Skin of body (tissue), 2 donors: ENCODE measurements around the gene NEK11. TPM values are rescaled to one million over a fixed set of nuclear protein-coding genes. Genes with fewer than 3 reads are reported as not detected.
"Not testable (repeated sequence)": the region's sequence is repeated elsewhere in the genome, so short reads cannot be mapped to it uniquely, and the experiment has no call there.

Source experiments
- DNase-seq: peaks from one replicate; lab custom pipeline; 2025; lab: John Stamatoyannopoulos, UW
- total RNA-seq: library from RNA; depleted of rRNA; stranded (reverse); fragments of >200 nt; gene quantifications from one replicate; pipeline ENCODE4 v1.2.3, GENCODE V29; 2014

Gene NEK11
- total RNA-seq, 1 donor from 2014 or later, result 14.9 TPM

- not testable (repeated sequence) for DNase-seq
These were observed 15.8 kb downstream of the NEK11 start for GRCh38 chr3:131042271-131042985.

- DNase-seq, result no peak
These were observed 20.9 kb downstream of the NEK11 start for GRCh38 chr3:131047582-131047981.

- DNase-seq, result no peak
These were observed 21.4 kb downstream of the NEK11 start for GRCh38 chr3:131048030-131048429.

- DNase-seq, result no peak
These were observed 23.3 kb downstream of the NEK11 start for GRCh38 chr3:131050001-131050400.

- no peak for DNase-seq
These were observed 26.6 kb downstream of the NEK11 start for GRCh38 chr3:131053043-131053859.

GRCh38 chr3:131067983-131068382 is 41.3 kb downstream of the NEK11 start:
- no peak for DNase-seq

GRCh38 chr3:131072099-131072559 is 45.5 kb downstream of the NEK11 start:
- DNase-seq, result no peak

GRCh38 chr3:131072845-131073244 is 46.2 kb downstream of the NEK11 start:
- DNase-seq, result peak; percentile 42

- DNase-seq, result no peak
These were observed 49.1 kb downstream of the NEK11 start for GRCh38 chr3:131075632-131076328.

- no peak for DNase-seq
These were observed 51.2 kb downstream of the NEK11 start for GRCh38 chr3:131077904-131078303.

- DNase-seq, result no peak
These were observed 52.4 kb downstream of the NEK11 start for GRCh38 chr3:131079086-131079485.

GRCh38 chr3:131081224-131081623 is 54.5 kb downstream of the NEK11 start:
- DNase-seq, result no peak

- no peak for DNase-seq
These were observed 55.6 kb downstream of the NEK11 start for GRCh38 chr3:131082246-131082645.

GRCh38 chr3:131082871-131083863 is 56.5 kb downstream of the NEK11 start:
- peak; percentile 16 for DNase-seq

- DNase-seq, result no peak
These were observed 65.1 kb downstream of the NEK11 start for GRCh38 chr3:131091768-131092167.

GRCh38 chr3:131107637-131108433 is 81.2 kb downstream of the NEK11 start:
- no peak for DNase-seq

GRCh38 chr3:131109156-131109555 is 82.5 kb downstream of the NEK11 start:
- DNase-seq, result no peak

GRCh38 chr3:131110087-131110486 is 83.4 kb downstream of the NEK11 start:
- DNase-seq, result no peak

GRCh38 chr3:131114256-131114655 is 87.6 kb downstream of the NEK11 start:
- DNase-seq, result peak; percentile 21

GRCh38 chr3:131125684-131126083 is 99.0 kb downstream of the NEK11 start:
- no peak for DNase-seq
